HCT116 (cell line): ENCODE results near the gene PCLO. TPM values are rescaled to one million over a fixed set of nuclear protein-coding genes. Genes with fewer than 3 reads are reported as not detected.

Source experiments
- ATAC-seq: fragments of 200-7000 bp; cut with Tn5 transposase; 2 replicates; pipeline ENCODE4 v1.9.1; 2020; ENCODE audit warnings: mild to moderate bottlenecking, moderate library complexity
- BruUV-seq: library from RNA; stranded (reverse); fragments of 400-500 nt; replicated peaks from 2 replicates; lab custom pipeline; 2021; lab: Mats Ljungman, UMichigan
- CTCF ChIA-PET: fragments of 300-600 bp; sonication (Branson Sonifier 250); formaldehyde crosslinking; loops from one replicate; lab custom pipeline; 2021; ENCODE audit warnings: antibody characterized with exemption; lab: Charles Lee
- POLR2A ChIA-PET: fragments of 300-600, 350-600 bp; sonication (Branson Sonifier 250); formaldehyde crosslinking; loops from one replicate; lab custom pipeline; 2021; ENCODE audit warnings: antibody characterized with exemption; lab: Charles Lee
- RAD21 ChIA-PET, 2 experiments: fragments of 300-600 bp; sonication (Branson Sonifier 250); formaldehyde crosslinking; loops; one replicate each; lab custom pipeline; 2023; ENCODE audit warnings: low total read pairs in 2 of 2; ENCODE audit not compliant: uncharacterized antibody in 2 of 2, unreplicated experiment in 2 of 2, low non-redundant PET in 1 of 2; lab: Charles Lee
- DNase-seq: peaks from one replicate; pipeline ENCODE4 v3.0.0-alpha.2; 2010; ENCODE audit warnings: low read depth, low spot score
- H2AFZ ChIP-seq: fragments of 200-600 bp; shearing (Covaris generic), sonication (generic); 2 replicates; pipeline ENCODE4 v1.6.1; 2017; ENCODE audit warnings: low read depth, mixed run types, mixed read lengths, antibody characterized with exemption, low read length; ENCODE audit not compliant: poor library complexity, severe bottlenecking
- H3K27ac ChIP-seq: 2 replicates; pipeline ENCODE4 v1.5.1; 2012; ENCODE audit warnings: low read depth, low read length
- H3K27me3 ChIP-seq: fragments of 200-600 bp; sonication (generic); 2 replicates; pipeline ENCODE4 v1.6.1; 2016; ENCODE audit warnings: mixed run types, low read length, mixed read lengths; ENCODE audit not compliant: insufficient read depth
- H3K36me3 ChIP-seq, 2 experiments: fragments of 200-500 bp in 1 of 2; fragments of 200-600 bp in 1 of 2; sonication (Bioruptor generic) in 1 of 2; sonication (generic) in 1 of 2; 2 replicates each; pipeline versions ENCODE4 v1.5.1 to v1.6.1; 2014 to 2016; ENCODE audit warnings: low read length in 2 of 2, inconsistent platforms in 1 of 2, mixed read lengths in 1 of 2, mixed run types in 1 of 2; ENCODE audit not compliant: insufficient read depth in 2 of 2, control insufficient read depth in 1 of 2
- H3K4me1 ChIP-seq, 2 experiments: fragments of 200-600 bp in 1 of 2; sonication (generic) in 1 of 2; 2 replicates each; pipeline versions ENCODE4 v1.5.1 to v1.6.1; 2012 to 2017; ENCODE audit warnings: low read length in 2 of 2, inconsistent platforms in 1 of 2, mild to moderate bottlenecking in 1 of 2, mixed read lengths in 1 of 2, mixed run types in 1 of 2, moderate library complexity in 1 of 2; ENCODE audit not compliant: insufficient read depth in 2 of 2, control insufficient read depth in 1 of 2
- H3K4me2 ChIP-seq: fragments of 200-600 bp; sonication (generic); 2 replicates; pipeline ENCODE4 v1.6.1; 2017; ENCODE audit warnings: mixed run types, low read length, mixed read lengths
- H3K4me3 ChIP-seq, 2 experiments: fragments of 200-600 bp in 1 of 2; sonication (generic) in 1 of 2; replicated peaks in 1 of 2; 2 replicates each; pipeline ENCODE4 v1.5.1; 2011 to 2016; ENCODE audit warnings: low read length in 2 of 2, control low read depth in 1 of 2, low read depth in 1 of 2, mild to moderate bottlenecking in 1 of 2, mixed read lengths in 1 of 2, mixed run types in 1 of 2
- H3K79me2 ChIP-seq: fragments of 200-600 bp; sonication (generic); 2 replicates; pipeline ENCODE4 v1.6.1; 2017; ENCODE audit warnings: mild to moderate bottlenecking, mixed run types, low read length, moderate library complexity, mixed read lengths; ENCODE audit not compliant: insufficient read depth
- H3K9ac ChIP-seq: fragments of 200-600 bp; sonication (generic); 2 replicates; pipeline ENCODE4 v1.6.1; 2016; ENCODE audit warnings: low read length, mixed read lengths
- H3K9me2 ChIP-seq: fragments of 200-600 bp; sonication (generic), shearing (Covaris generic); 2 replicates; pipeline ENCODE4 v1.6.1; 2017; ENCODE audit warnings: mixed run types, mild to moderate bottlenecking, moderate library complexity; ENCODE audit not compliant: insufficient read depth
- H3K9me3 ChIP-seq, 2 experiments: fragments of 200-500 bp in 1 of 2; fragments of 200-600 bp in 1 of 2; sonication (Bioruptor generic) in 1 of 2; sonication (generic) in 1 of 2; 2 replicates each; pipeline ENCODE4 v1.6.1; 2014 to 2017; ENCODE audit warnings: low read length in 2 of 2, mixed read lengths in 2 of 2, inconsistent platforms in 1 of 2, low read depth in 1 of 2, mild to moderate bottlenecking in 1 of 2, mixed run types in 1 of 2, moderate library complexity in 1 of 2; ENCODE audit not compliant: control insufficient read depth in 1 of 2, insufficient read depth in 1 of 2
- H4K20me1 ChIP-seq: fragments of 200-600 bp; sonication (generic), shearing (Covaris generic); 2 replicates; pipeline ENCODE4 v1.6.1; 2017; ENCODE audit warnings: mixed run types, mild to moderate bottlenecking, moderate library complexity; ENCODE audit not compliant: insufficient read depth
- CEBPB ChIP-seq: IDR thresholded peaks from 2 replicates; pipeline ENCODE4 v1.6.1; 2012; ENCODE audit warnings: low read depth
- CTCF ChIP-seq, 3 experiments: fragments of 200-600 bp in 1 of 3; sonication (generic) in 1 of 3; IDR thresholded peaks in 2 of 3; conservative IDR thresholded peaks in 1 of 3; 2 replicates each; pipeline ENCODE4 v1.5.1; 2012 to 2017; ENCODE audit warnings: low read depth in 2 of 3, low read length in 2 of 3, antibody characterized with exemption in 1 of 3, borderline replicate concordance in 1 of 3, control low read depth in 1 of 3, mild to moderate bottlenecking in 1 of 3, mixed read lengths in 1 of 3, mixed run types in 1 of 3, moderate library complexity in 1 of 3; ENCODE audit not compliant: insufficient read depth in 1 of 3
- EGR1 ChIP-seq: IDR thresholded peaks from 2 replicates; pipeline ENCODE4 v1.6.1; 2012; ENCODE audit warnings: low read depth
- EZH2 ChIP-seq: fragments of 200-600 bp; sonication (generic); IDR thresholded peaks from 2 replicates; pipeline ENCODE4 v1.6.1; 2017; ENCODE audit warnings: antibody characterized with exemption, mixed run types
- EZH2phosphoT487 ChIP-seq: fragments of 200-600 bp; IDR thresholded peaks from 2 replicates; pipeline ENCODE4 v1.6.1; 2018; ENCODE audit warnings: antibody characterized with exemption, borderline replicate concordance
- FOSL1 ChIP-seq: IDR thresholded peaks from 2 replicates; pipeline ENCODE4 v1.6.1; 2012; ENCODE audit warnings: low read depth
- JUND ChIP-seq: IDR thresholded peaks from 2 replicates; pipeline ENCODE4 v1.6.1; 2012
- MAX ChIP-seq: IDR thresholded peaks from 2 replicates; pipeline ENCODE4 v1.6.1; 2012
- POLR2A ChIP-seq: IDR thresholded peaks from 2 replicates; pipeline ENCODE4 v1.7.0; 2011; ENCODE audit warnings: borderline replicate concordance; ENCODE audit not compliant: insufficient read depth, insufficient read length; ENCODE audit errors: extremely low read depth
- RAD21 ChIP-seq: IDR thresholded peaks from 2 replicates; pipeline ENCODE4 v1.6.1; 2012; ENCODE audit warnings: low read depth, mild to moderate bottlenecking
- REST ChIP-seq: IDR thresholded peaks from 2 replicates; pipeline ENCODE4 v1.6.1; 2012; ENCODE audit warnings: low read depth
- ZBTB33 ChIP-seq: IDR thresholded peaks from 2 replicates; pipeline ENCODE4 v1.6.1; 2011; ENCODE audit warnings: mild to moderate bottlenecking, low read length, moderate library complexity; ENCODE audit not compliant: insufficient replicate concordance; ENCODE audit errors: extremely low read depth
- ZFX ChIP-seq: fragments of 450-650 bp; IDR thresholded peaks from 2 replicates; pipeline ENCODE4 v1.6.1; 2017
- ZNF274 ChIP-seq: fragments of 200-500 bp; sonication (Bioruptor generic); IDR thresholded peaks from 2 replicates; pipeline ENCODE4 v1.6.1; 2014; ENCODE audit warnings: mild to moderate bottlenecking, low read depth, low read length, inconsistent platforms
- intact Hi-C: fragments of 100-400 bp; cut with micrococcal nuclease; formaldehyde crosslinking; loops from 2 replicates; pipeline ENCODE4 v1.10.0; 2022
- total RNA-seq: library from RNA; stranded (reverse); gene quantifications from one replicate; pipeline ENCODE4 v1.2.1, GENCODE V29; 2021; ENCODE audit not compliant: unreplicated experiment

PCLO gene
- total RNA-seq, 1 experiment from 2014 or later, result 2.4 TPM

GRCh38 chr7:83119026-83119382 lies 43.7 kb downstream of the PCLO start (continued):
- TF ChIP-seq REST (no peak), MAX (no peak), JUND (no peak), EGR1 (no peak), EZH2phosphoT487 (no peak)

GRCh38 chr7:83118347-83119025 lies 44.2 kb downstream of the PCLO start:
- H3K9me2 ChIP-seq, result no peaks in the 10 kb centered on the region
- H3K9ac ChIP-seq, result no peak overlapping the region
- RAD21 ChIA-PET, result no interaction called here
- no peak overlapping the region for H2AFZ ChIP-seq
- intact Hi-C loops, result no loop called here
- TF ChIP-seq CTCF (IDR thresholded peaks at IDR 0.05 in 2 of 3, conservative IDR thresholded peaks at IDR 0.05 in 1 of 3; ENCODE audit: borderline replicate concordance in 1 of 3, insufficient read depth in 1 of 3, low read depth in 2 of 3, low read length in 2 of 3), result no peak
- no peak for TF ChIP-seq EZH2
- TF ChIP-seq JUND, result no peak
- no peak for TF ChIP-seq ZNF274
- no peak for TF ChIP-seq POLR2A
- TF ChIP-seq RAD21, result no peak
- no peak for TF ChIP-seq ZBTB33
- TF ChIP-seq FOSL1, result no peak
- no peak for TF ChIP-seq CEBPB
- TF ChIP-seq ZFX, result no peak
- H3K4me1 ChIP-seq, result no peaks in the 10 kb centered on the region
- no peaks in the 10 kb centered on the region for H3K27me3 ChIP-seq
- no peaks in the 10 kb centered on the region for H3K9me3 ChIP-seq
- no peaks in the 10 kb centered on the region for H3K36me3 ChIP-seq
- no peaks in the 10 kb centered on the region for H3K79me2 ChIP-seq
- H3K4me3 ChIP-seq, result no peak overlapping the region
- CTCF ChIA-PET, result no interaction called here
- H3K4me2 ChIP-seq, result no peak overlapping the region
- DNase-seq (no peak), ATAC-seq (no peak)
- POLR2A ChIA-PET, result no interaction called here
- BruUV-seq, result no TSS peak
- no peaks in the 10 kb centered on the region for H4K20me1 ChIP-seq
- no peak overlapping the region for H3K27ac ChIP-seq
